GM12891 (cell line): ENCODE data around the gene THSD4.

Source experiments
- DNase-seq: peaks from one replicate; pipeline ENCODE4 v3.0.0; 2011; ENCODE audit warnings: low spot score; ENCODE audit not compliant: insufficient read length
- FAIRE-seq: peaks from 2 replicates; lab custom pipeline; 2011; peaks lifted over from hg19 to GRCh38; lab: Jason Lieb, UNC
- PAX5 ChIP-seq: IDR thresholded peaks from 2 replicates; pipeline ENCODE4 v1.6.1; 2011; ENCODE audit warnings: low read length, moderate library complexity, mild to moderate bottlenecking; ENCODE audit not compliant: insufficient read depth, severe bottlenecking
- POLR2A ChIP-seq: IDR thresholded peaks from 2 replicates; pipeline ENCODE4 v1.6.1; 2011; ENCODE audit warnings: low read depth, low read length, control low read depth
- POLR2AphosphoS5 ChIP-seq: IDR thresholded peaks from 2 replicates; pipeline ENCODE4 v1.6.1; 2011; ENCODE audit warnings: low read depth, low read length, control low read depth
- POU2F2 ChIP-seq: IDR thresholded peaks from 2 replicates; pipeline ENCODE4 v1.6.1; 2011; ENCODE audit warnings: low read depth, mild to moderate bottlenecking, control low read depth, low read length, moderate library complexity
- SPI1 ChIP-seq: IDR thresholded peaks from 2 replicates; pipeline ENCODE4 v1.6.1; 2011; ENCODE audit warnings: low read depth, low read length, control low read depth
- TAF1 ChIP-seq: IDR thresholded peaks from 2 replicates; pipeline ENCODE4 v1.6.1; 2011; ENCODE audit warnings: low read depth, low read length, control low read depth

THSD4 gene

GRCh38 chr15:71559098-71559497, 443.8 kb downstream of the THSD4 start:
- TF ChIP-seq POU2F2 (no peak), POLR2A (no peak), TAF1 (no peak), POLR2AphosphoS5 (no peak), SPI1 (no peak), PAX5 (no peak)
- FAIRE-seq (no peak), DNase-seq (no peak)

GRCh38 chr15:71559616-71560015, 444.3 kb downstream of the THSD4 start:
- DNase-seq, result no peak
- FAIRE-seq, result no peak
- no peak for TF ChIP-seq PAX5
- no peak for TF ChIP-seq SPI1
- no peak for TF ChIP-seq POLR2AphosphoS5
- TF ChIP-seq POLR2A, result no peak
- no peak for TF ChIP-seq POU2F2
- TF ChIP-seq TAF1, result no peak

GRCh38 chr15:71562251-71562650, 447.0 kb downstream of the THSD4 start:
- TF ChIP-seq POLR2AphosphoS5, result no peak
- no peak for TF ChIP-seq PAX5
- no peak for TF ChIP-seq SPI1
- no peak for TF ChIP-seq POLR2A
- no peak for TF ChIP-seq TAF1
- no peak for TF ChIP-seq POU2F2
- no peak for FAIRE-seq
- no peak for DNase-seq

GRCh38 chr15:71564217-71564616, 448.9 kb downstream of the THSD4 start:
- TF ChIP-seq SPI1, result no peak
- TF ChIP-seq TAF1, result no peak
- TF ChIP-seq POU2F2, result no peak
- no peak for TF ChIP-seq POLR2AphosphoS5
- no peak for TF ChIP-seq POLR2A
- no peak for TF ChIP-seq PAX5
- no peak for DNase-seq
- FAIRE-seq, result no peak

GRCh38 chr15:71565006-71565405, 449.7 kb downstream of the THSD4 start:
- TF ChIP-seq PAX5, result no peak
- TF ChIP-seq POLR2AphosphoS5, result no peak
- TF ChIP-seq TAF1, result no peak
- no peak for TF ChIP-seq SPI1
- no peak for TF ChIP-seq POLR2A
- no peak for TF ChIP-seq POU2F2
- FAIRE-seq (no peak), DNase-seq (no peak)

- DNase-seq, result no peak
- no peak for TF ChIP-seq TAF1
- no peak for TF ChIP-seq PAX5
- FAIRE-seq, result no peak
These were observed 450.4 kb downstream of the THSD4 start for GRCh38 chr15:71565631-71566160.

GRCh38 chr15:71566226-71566625, 451.0 kb downstream of the THSD4 start:
- TF ChIP-seq POLR2A, result no peak
- no peak for TF ChIP-seq TAF1
- TF ChIP-seq PAX5, result no peak
- FAIRE-seq, result no peak

GRCh38 chr15:71567173-71567572, 451.9 kb downstream of the THSD4 start:
- no peak for FAIRE-seq
- DNase-seq, result no peak
- no peak for TF ChIP-seq POLR2AphosphoS5
- no peak for TF ChIP-seq PAX5
- TF ChIP-seq POU2F2, result no peak
- no peak for TF ChIP-seq SPI1
- TF ChIP-seq POLR2A, result no peak

More at GRCh38 chr15:71566226-71566625, 451.0 kb downstream of the THSD4 start:
- DNase-seq, result no peak

- DNase-seq (no peak), FAIRE-seq (no peak)
- TF ChIP-seq TAF1 (no peak), SPI1 (no peak), POLR2AphosphoS5 (no peak), POLR2A (no peak), PAX5 (no peak), POU2F2 (no peak)
These were observed 453.0 kb downstream of the THSD4 start for GRCh38 chr15:71568227-71568626.

- FAIRE-seq (no peak), DNase-seq (no peak)
- TF ChIP-seq POU2F2 (no peak), SPI1 (no peak), POLR2AphosphoS5 (no peak)
These were observed 455.5 kb downstream of the THSD4 start for GRCh38 chr15:71570736-71571135.
